Naive thymus-derived CD8-positive, alpha-beta T cell (primary cell): Measurements from ENCODE around the gene MTG2. TPM values are rescaled to one million over a fixed set of nuclear protein-coding genes. Genes with fewer than 3 reads are reported as not detected.

Experiments used
- ATAC-seq, 2 donors: fragments of 150-1000 bp; cut with Tn5 transposase in 1 of 2; sonication (Bioruptor Pico), chemical (Tn5 transposase) in 1 of 2; 1 replicate in 1 of 2; 2 replicates in 1 of 2; pipeline ENCODE4 v1.10.0; 2021; ENCODE audit warnings: mild to moderate bottlenecking in 2 of 2, moderate library complexity in 2 of 2
- POLR2A ChIA-PET: fragments of 350-600 bp; sonication (Branson Sonifier 250); formaldehyde crosslinking; loops from one replicate; lab custom pipeline; 2021; ENCODE audit warnings: antibody characterized with exemption; lab: Charles Lee
- DNase-seq, 10 donors: peaks; one replicate each; pipeline versions ENCODE4 v3.0.0 to v3.0.0-alpha.2; 2020 to 2022
- H3K27ac Mint-ChIP-seq, 10 donors: one replicate each; pipeline ENCODE4 v1.8.0; 2020 to 2022; ENCODE audit warnings: mild to moderate bottlenecking in 10 of 10, mixed read lengths in 10 of 10, moderate library complexity in 4 of 10, inconsistent platforms in 1 of 10
- H3K27me3 Mint-ChIP-seq, 5 donors: one replicate each; pipeline ENCODE4 v1.8.0; 2021 to 2022; ENCODE audit warnings: mixed read lengths in 5 of 5
- H3K36me3 Mint-ChIP-seq, 3 donors: one replicate each; pipeline ENCODE4 v1.8.0; 2020 to 2022; ENCODE audit warnings: mixed read lengths in 3 of 3, mild to moderate bottlenecking in 2 of 3, inconsistent platforms in 1 of 3
- H3K4me1 Mint-ChIP-seq, 4 donors: one replicate each; pipeline ENCODE4 v1.8.0; 2021 to 2022; ENCODE audit warnings: mixed read lengths in 4 of 4
- H3K4me3 Mint-ChIP-seq, 10 donors: one replicate each; pipeline ENCODE4 v1.8.0; 2020 to 2022; ENCODE audit warnings: mild to moderate bottlenecking in 10 of 10, mixed read lengths in 10 of 10, moderate library complexity in 6 of 10, inconsistent platforms in 1 of 10
- H3K9me3 Mint-ChIP-seq, 9 donors: one replicate each; pipeline ENCODE4 v1.8.0; 2020 to 2022; ENCODE audit warnings: mixed read lengths in 9 of 9, mild to moderate bottlenecking in 3 of 9, inconsistent platforms in 1 of 9, moderate library complexity in 1 of 9
- polyA plus RNA-seq, 3 donors: library from polyadenylated mRNA; unstranded; fragments of 300-500 nt; fragmentation: Illumina TruSeq; gene quantifications; one replicate each; pipeline ENCODE4 v1.2.3, GENCODE V29; 2021
- total RNA-seq, 8 experiments: library from RNA in 2 of 8; stranded (reverse) in 2 of 8; gene quantifications; one replicate each; pipeline ENCODE4 v1.2.3 and lab custom pipeline; 2021 to 2026

Gene MTG2
- total and polyA plus RNA-seq, 5 experiments from 2014 or later = 21.8 to 45.1 (median 28.5) TPM

DNA sequence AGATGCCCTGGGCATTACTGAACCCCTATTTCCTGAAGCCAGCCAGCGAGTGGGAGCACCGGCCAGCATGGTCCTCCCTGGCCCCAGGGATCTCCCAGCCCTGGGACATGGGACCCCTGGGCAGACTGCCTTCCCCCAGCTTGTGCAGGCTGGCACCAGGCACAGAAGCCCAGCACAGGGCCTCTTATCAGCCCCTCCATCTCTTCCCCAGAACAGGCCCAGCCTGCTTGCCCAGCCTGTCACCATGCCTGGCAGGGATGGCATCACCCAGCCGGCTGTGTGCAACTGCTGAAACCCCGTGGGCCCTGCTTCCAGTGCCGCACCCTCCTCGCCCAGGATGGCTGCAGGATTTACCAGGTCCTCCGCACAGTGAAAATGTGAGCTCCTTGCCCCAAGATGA is 49.4 kb downstream of the MTG2 start:
- Mint-ChIP-seq H3K9me3 (peaks cover 0 to 2% (median 0%) of the 10 kb centered on the region in 9 donors), H3K4me1 (peaks cover 0 to 2% (median 0%) of the 10 kb centered on the region in 4 donors), H3K4me3 (no peak overlapping the region), H3K27ac (no peak overlapping the region), H3K36me3 (no peaks in the 10 kb centered on the region), H3K27me3 (peaks cover 0 to 21% (median 9%) of the 10 kb centered on the region in 5 donors)
- POLR2A ChIA-PET = no interaction called here
- no peak for ATAC-seq
- DNase-seq = no peak

DNA sequence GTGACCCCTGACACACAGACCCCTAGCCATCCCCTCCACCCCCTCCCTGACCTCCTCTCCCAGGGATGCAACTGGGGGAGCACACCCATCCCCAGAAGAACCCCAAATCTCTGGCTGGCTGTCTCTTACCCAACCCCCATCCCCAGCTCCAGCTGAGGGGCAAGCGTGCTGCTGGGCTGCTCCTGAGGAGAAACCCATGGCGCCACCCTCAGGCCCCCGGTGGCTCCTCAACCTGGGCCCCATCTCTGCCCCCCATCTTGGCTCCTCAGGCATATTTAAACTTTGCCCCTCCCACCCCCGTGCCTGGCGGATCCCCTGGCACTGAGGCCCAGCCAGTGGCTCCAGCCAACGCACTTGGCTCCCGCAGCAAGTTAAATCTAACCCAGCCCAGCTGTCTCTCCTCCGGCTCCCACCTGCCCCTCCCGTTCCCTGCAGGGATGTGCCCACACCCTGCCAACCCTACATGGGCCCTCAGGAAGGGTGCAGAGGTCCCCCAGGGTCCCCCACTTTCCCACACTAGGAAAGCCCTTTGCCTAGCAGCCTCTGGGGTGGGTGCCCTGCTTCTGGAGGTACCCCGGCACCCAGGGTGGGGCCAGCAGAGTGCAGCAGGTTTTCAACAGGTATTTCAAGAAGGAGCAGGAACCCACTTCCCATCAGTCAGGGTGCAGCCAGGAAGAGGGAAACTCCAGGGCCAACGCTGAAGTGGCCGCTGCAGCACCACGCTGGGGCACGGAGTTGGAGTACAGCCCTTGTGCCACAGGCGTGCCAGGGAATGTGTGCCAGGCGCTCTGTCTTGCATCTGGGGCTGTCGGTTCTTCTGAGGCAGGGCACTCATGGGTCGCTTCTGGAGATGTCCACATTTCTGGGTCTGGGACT is 50.2 kb downstream of the MTG2 start:
- Mint-ChIP-seq H3K9me3 (peaks cover 0 to 2% (median 0%) of the 10 kb centered on the region in 9 donors), H3K27me3 (peaks cover 0 to 21% (median 9%) of the 10 kb centered on the region in 5 donors), H3K27ac (peak overlapping the region in 1 of 10 donors; percentile 35), H3K4me3 (no peak overlapping the region), H3K4me1 (peaks cover 5 to 8% (median 6%) of the 10 kb centered on the region in 4 donors), H3K36me3 (no peaks in the 10 kb centered on the region)
- ATAC-seq = no peak
- POLR2A ChIA-PET = no interaction called here
- DNase-seq = no peak

DNA sequence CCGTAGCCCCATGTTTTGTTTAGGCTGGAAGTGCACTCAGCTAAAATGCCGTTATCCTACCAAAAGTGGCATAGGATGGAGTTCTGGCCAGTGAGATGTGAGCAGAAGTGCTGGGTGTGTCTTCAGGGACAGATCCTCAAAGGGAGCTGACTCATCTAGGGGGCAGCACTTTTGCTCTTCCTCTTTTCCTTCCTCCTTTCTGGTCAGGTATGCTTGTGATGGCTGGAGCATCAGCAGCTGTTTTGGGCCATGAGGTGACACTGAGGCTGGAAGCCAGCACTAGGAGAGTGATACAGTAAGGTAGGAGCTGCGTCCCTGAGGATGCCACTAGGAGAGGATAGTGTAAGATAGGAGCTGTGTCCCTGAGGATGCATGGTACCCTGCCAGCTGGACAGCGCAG is 50.9 kb downstream of the MTG2 start:
- Mint-ChIP-seq H3K4me3 (no peak overlapping the region), H3K36me3 (no peaks in the 10 kb centered on the region), H3K27me3 (peaks cover 0 to 21% (median 9%) of the 10 kb centered on the region in 5 donors), H3K9me3 (peaks cover 0 to 2% (median 0%) of the 10 kb centered on the region in 9 donors), H3K27ac (peak overlapping the region in 1 of 10 donors; percentile 35), H3K4me1 (peaks cover 6 to 8% (median 7%) of the 10 kb centered on the region in 4 donors)
- ATAC-seq (no peak), DNase-seq (no peak)
- POLR2A ChIA-PET = no interaction called here

GRCh38 chr20:62234339-62234738 is 51.5 kb downstream of the MTG2 start:
- peaks cover 0 to 21% (median 9%) of the 10 kb centered on the region in 5 donors for H3K27me3 Mint-ChIP-seq
- peaks cover 6 to 12% (median 10%) of the 10 kb centered on the region in 4 donors for H3K4me1 Mint-ChIP-seq
- H3K36me3 Mint-ChIP-seq = no peaks in the 10 kb centered on the region
- no peak for ATAC-seq
- H3K4me3 Mint-ChIP-seq = no peak overlapping the region
- no peak overlapping the region for H3K27ac Mint-ChIP-seq
- DNase-seq = no peak
- POLR2A ChIA-PET = no interaction called here
- peaks cover 0 to 2% (median 0%) of the 10 kb centered on the region in 9 donors for H3K9me3 Mint-ChIP-seq

DNA sequence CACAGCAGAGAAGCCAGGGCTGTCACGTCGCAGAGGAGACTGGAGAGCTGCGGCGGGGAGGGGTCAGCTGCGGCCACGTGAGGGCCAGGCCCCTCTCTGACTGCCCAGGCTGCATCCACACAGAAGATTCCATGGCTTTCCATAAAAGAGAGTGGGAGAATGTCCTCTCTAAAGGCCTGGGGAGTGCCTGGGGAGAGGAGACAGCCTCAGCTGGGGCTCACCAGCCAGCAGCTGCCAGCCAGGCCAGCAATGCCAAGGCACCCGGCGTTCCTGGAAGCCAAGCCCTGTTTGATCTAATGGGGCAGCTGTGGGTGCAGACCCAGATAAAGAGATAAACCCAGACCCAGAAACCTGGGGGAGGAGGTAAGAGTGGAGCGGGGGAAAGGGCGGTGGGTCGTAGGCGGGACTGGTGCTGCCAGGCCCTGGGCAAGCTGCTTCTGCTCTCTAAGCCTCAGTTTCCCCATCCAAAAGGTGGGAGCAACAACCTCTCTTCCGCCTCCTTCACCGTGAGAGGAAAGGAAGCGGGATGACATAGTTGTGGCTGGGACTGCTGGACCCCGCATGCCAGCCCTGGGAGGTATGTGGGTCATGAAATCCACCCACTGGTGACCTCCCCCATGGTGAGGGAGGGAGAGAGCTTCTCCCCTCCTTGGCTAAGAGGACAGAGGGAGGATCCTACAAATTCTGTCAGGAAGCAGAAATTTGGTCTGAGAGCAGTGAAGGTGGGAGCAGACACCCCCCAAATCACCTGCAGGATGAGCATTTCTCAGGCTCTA is 52.4 kb downstream of the MTG2 start:
- POLR2A ChIA-PET = interaction anchor here (0.6 to 1.3 kb wide), 2 partner anchors 52 to 113 kb away, joined by 3 to 4 read pairs; partner anchors contain the start of gene LSM14B
- H3K27me3 Mint-ChIP-seq = peaks cover 0 to 21% (median 9%) of the 10 kb centered on the region in 5 donors
- H3K27ac Mint-ChIP-seq = no peak overlapping the region
- H3K9me3 Mint-ChIP-seq = peaks cover 0 to 2% (median 0%) of the 10 kb centered on the region in 9 donors
- ATAC-seq = no peak
- H3K4me1 Mint-ChIP-seq = peaks cover 9 to 20% (median 18%) of the 10 kb centered on the region in 4 donors
- peaks cover 0 to 1% (median 0%) of the 10 kb centered on the region in 3 donors for H3K36me3 Mint-ChIP-seq
- DNase-seq = no peak
- no peak overlapping the region for H3K4me3 Mint-ChIP-seq

GRCh38 chr20:62235777-62236157 is 52.9 kb downstream of the MTG2 start:
- no peak overlapping the region for H3K4me3 Mint-ChIP-seq
- peaks cover 0 to 2% (median 0%) of the 10 kb centered on the region in 9 donors for H3K9me3 Mint-ChIP-seq
- DNase-seq (no peak), ATAC-seq (no peak)
- H3K27ac Mint-ChIP-seq = peak overlapping the region in 1 of 10 donors; percentile 35
- POLR2A ChIA-PET = interaction anchor here (1.3 kb wide), 1 partner anchor 53 kb away, joined by 4 read pairs; no protein-coding TSS in a partner anchor
- H3K36me3 Mint-ChIP-seq = peaks cover 0 to 2% (median 0%) of the 10 kb centered on the region in 3 donors
- H3K27me3 Mint-ChIP-seq = peaks cover 0 to 21% (median 9%) of the 10 kb centered on the region in 5 donors
- peaks cover 10 to 26% (median 24%) of the 10 kb centered on the region in 4 donors for H3K4me1 Mint-ChIP-seq

- POLR2A ChIA-PET = interaction anchor here (1.3 kb wide), 1 partner anchor 53 kb away, joined by 4 read pairs; no protein-coding TSS in a partner anchor
- Mint-ChIP-seq H3K27ac (peak overlapping the region in 1 of 10 donors; percentile 35), H3K4me3 (no peak overlapping the region), H3K27me3 (peaks cover 0 to 17% (median 9%) of the 10 kb centered on the region in 5 donors), H3K4me1 (peaks cover 10 to 29% (median 26%) of the 10 kb centered on the region in 4 donors), H3K36me3 (peaks cover 0 to 2% (median 0%) of the 10 kb centered on the region in 3 donors), H3K9me3 (peaks cover 0 to 2% (median 0%) of the 10 kb centered on the region in 9 donors)
- DNase-seq (no peak), ATAC-seq (no peak)
Observed at GRCh38 chr20:62236200-62236599, 53.4 kb downstream of the MTG2 start.

GRCh38 chr20:62236766-62237513 is 54.1 kb downstream of the MTG2 start:
- DNase-seq = no peak
- peaks cover 15 to 37% (median 34%) of the 10 kb centered on the region in 4 donors for H3K4me1 Mint-ChIP-seq
- H3K36me3 Mint-ChIP-seq = peaks cover 0 to 10% (median 0%) of the 10 kb centered on the region in 3 donors
- H3K4me3 Mint-ChIP-seq = peak overlapping the region in 1 of 10 donors; percentile 34
- H3K27me3 Mint-ChIP-seq = peaks cover 0 to 17% (median 9%) of the 10 kb centered on the region in 5 donors
- H3K9me3 Mint-ChIP-seq = peaks cover 0 to 2% (median 0%) of the 10 kb centered on the region in 9 donors
- POLR2A ChIA-PET = interaction anchor here (1.2 to 1.3 kb wide), 2 partner anchors 54 to 94 kb away, joined by 3 to 4 read pairs; partner anchors contain the start of genes PSMA7 and SS18L1
- peak overlapping the region in 3 of 10 donors; percentile 6 to 94 (median 57) for H3K27ac Mint-ChIP-seq
- ATAC-seq = no peak

DNA sequence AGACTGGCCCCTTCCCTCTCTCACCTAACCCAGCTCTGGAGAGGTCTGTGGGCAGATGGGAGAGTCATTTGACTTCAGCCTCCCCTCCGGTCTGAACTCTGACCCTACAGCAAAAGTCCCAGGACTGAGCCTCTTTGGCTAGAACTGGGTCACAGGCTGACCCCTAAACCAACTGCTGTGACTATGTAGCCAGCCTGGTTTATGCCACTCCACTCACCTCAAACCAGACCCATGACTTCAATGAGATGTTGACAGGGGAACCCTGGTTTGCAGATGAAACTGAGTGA is 54.6 kb downstream of the MTG2 start:
- no peak for ATAC-seq
- peaks cover 0 to 15% (median 0%) of the 10 kb centered on the region in 3 donors for H3K36me3 Mint-ChIP-seq
- H3K27ac Mint-ChIP-seq = peak overlapping the region; percentile 89 to 97 (median 95)
- peaks cover 15 to 41% (median 39%) of the 10 kb centered on the region in 4 donors for H3K4me1 Mint-ChIP-seq
- POLR2A ChIA-PET = interaction anchor here (0.9 to 1.3 kb wide), 3 partner anchors 45 to 96 kb away, joined by 3 read pairs; partner anchors contain the start of genes PSMA7 and SS18L1
- H3K27me3 Mint-ChIP-seq = peaks cover 0 to 14% (median 5%) of the 10 kb centered on the region in 5 donors
- H3K4me3 Mint-ChIP-seq = peak overlapping the region; percentile 75 to 89 (median 84)
- H3K9me3 Mint-ChIP-seq = peaks cover 0 to 2% (median 0%) of the 10 kb centered on the region in 9 donors
- DNase-seq = no peak

DNA sequence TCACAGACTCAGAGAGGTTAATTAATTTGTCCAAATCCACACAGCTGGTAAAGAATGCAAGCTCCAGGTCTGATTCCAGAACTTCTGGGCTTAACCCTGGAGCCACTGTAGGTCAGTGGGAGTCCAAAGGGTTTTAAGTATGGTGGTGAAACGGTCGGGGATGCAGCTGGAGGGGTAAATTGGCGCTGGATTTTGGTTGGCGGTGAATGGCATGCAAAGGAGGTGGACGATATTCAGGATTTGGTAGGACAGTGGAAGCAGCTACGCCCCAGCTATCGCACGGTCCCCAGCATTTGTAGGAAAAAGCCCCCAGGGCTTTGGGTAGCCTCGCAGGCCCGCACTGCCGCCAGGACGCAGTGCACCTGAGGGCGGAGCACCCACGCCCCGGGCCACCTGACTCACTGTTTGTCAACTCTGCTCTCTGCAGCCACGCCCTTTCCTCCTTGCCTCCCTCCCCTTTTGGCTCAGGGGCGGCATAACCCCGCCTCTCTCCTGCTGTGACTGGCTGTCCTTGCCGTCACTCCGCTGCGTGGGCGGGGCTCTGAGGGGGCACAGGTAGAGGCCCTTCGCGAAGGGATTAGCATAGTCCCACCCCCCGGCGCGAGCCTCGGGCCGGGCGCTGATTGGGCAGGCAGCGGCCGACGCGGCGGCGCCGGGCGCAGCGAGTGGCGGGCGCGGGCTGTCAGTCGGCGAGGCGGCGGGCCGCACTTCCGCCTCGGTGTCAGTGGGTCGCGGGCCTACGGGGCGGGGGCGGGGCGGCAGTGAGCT is 55.2 kb downstream of the MTG2 start, which contains the start of gene OSBPL2:
OSBPL2 (plus strand) TSS at position 721 of the 768 bp plus-strand sequence. CDS start 17,664 bp downstream, outside the sequence.
- DNase-seq (peak; percentile 99 to 100 (median 100)), ATAC-seq (peak; percentile 97 to 98)
- Mint-ChIP-seq H3K4me3 (peak within 1 kb of the TSS; percentile 82 to 92 (median 86)), H3K27me3 (peaks cover 0 to 9% (median 4%) of the 10 kb centered on the region in 5 donors), H3K4me1 (peaks cover 15 to 46% (median 44%) of the 10 kb centered on the region in 4 donors), H3K36me3 (peaks cover 0 to 19% (median 0%) of the 10 kb centered on the region in 3 donors), H3K27ac (peak within 1 kb of the TSS; percentile 89 to 97 (median 95)), H3K9me3 (peaks cover 0 to 2% (median 0%) of the 10 kb centered on the region in 9 donors)
- POLR2A ChIA-PET = interaction anchor here (0.9 to 1.3 kb wide), 5 partner anchors 45 to 216 kb away, joined by 3 read pairs; partner anchors contain the start of genes MTG2, PSMA7 and SS18L1
